ENCODE data around the gene SNTB2.
A peak's percentile ranks its signal among the peaks of the same experiment; 100 is the strongest.

Gene SNTB2

DNA sequence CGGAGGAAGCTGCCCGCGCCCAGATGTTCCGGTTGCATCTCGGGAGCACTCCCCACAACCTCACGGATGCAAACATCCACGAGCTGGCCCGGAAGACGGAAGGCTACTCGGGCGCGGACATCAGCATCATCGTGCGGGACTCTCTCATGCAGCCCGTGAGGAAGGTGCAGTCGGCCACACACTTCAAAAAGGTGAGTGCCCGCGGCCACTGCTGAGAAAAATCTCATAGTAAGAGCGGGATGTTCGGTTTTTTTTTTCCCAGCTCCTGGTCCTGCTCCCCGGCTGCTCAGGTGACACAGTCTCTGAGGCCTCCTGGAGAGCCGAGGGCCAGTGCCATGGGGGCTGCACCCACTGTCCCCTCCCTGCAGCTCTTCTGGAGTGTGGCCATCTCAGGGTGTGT, 134.1 kb downstream of the SNTB2 start:
- DNase-seq: no peak

GRCh38 chr16:69322343-69322742, 135.4 kb downstream of the SNTB2 start:
- DNase-seq: no peak

- DNase-seq: no peak
These were observed 136.5 kb downstream of the SNTB2 start for GRCh38 chr16:69323415-69323814.

- DNase-seq: no peak
These were observed 137.1 kb downstream of the SNTB2 start for GRCh38 chr16:69324013-69324531.

- no peak for DNase-seq
These were observed 137.8 kb downstream of the SNTB2 start for GRCh38 chr16:69324585-69325253.

GRCh38 chr16:69325784-69326171, 138.8 kb downstream of the SNTB2 start:
- no peak for DNase-seq

- DNase-seq: no peak
These were observed 139.4 kb downstream of the SNTB2 start for GRCh38 chr16:69326172-69326873.

- no peak for DNase-seq
These were observed 140.8 kb downstream of the SNTB2 start for GRCh38 chr16:69327585-69328310.

DNA sequence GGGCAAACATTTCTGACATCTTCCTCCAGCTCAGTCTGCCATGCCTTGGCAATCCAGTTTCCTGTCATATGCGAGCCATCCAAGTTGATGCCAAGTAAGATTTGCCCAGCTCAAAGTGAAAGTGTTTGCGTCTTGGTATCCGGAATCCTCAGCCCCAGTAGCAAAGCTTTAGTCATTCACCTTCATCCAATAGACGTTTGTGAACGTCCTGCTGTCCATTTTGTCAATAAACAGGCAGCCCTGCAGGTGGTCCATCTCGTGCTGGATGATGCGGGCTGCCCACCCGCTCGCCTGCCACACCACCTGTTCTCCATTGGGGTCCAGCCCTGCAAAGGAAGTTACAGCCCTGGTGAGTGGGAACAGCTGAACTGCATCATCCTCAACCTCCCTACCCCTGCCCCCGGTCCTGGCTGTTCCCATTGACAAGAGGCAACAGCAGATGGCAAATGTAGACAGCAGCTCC, 141.9 kb downstream of the SNTB2 start:
- DNase-seq: no peak

- DNase-seq: no peak
These were observed 142.7 kb downstream of the SNTB2 start for GRCh38 chr16:69329369-69330285.

- peak; percentile 93 for DNase-seq
These were observed 143.5 kb downstream of the SNTB2 start, which contains the start of gene PDF for GRCh38 chr16:69330286-69331109. TSS of gene PDF (minus strand) at chr16:69330588. CDS start at chr16:69330570, 18 bp downstream.

GRCh38 chr16:69334696-69335095, 147.7 kb downstream of the SNTB2 start:
- DNase-seq: no peak

DNA sequence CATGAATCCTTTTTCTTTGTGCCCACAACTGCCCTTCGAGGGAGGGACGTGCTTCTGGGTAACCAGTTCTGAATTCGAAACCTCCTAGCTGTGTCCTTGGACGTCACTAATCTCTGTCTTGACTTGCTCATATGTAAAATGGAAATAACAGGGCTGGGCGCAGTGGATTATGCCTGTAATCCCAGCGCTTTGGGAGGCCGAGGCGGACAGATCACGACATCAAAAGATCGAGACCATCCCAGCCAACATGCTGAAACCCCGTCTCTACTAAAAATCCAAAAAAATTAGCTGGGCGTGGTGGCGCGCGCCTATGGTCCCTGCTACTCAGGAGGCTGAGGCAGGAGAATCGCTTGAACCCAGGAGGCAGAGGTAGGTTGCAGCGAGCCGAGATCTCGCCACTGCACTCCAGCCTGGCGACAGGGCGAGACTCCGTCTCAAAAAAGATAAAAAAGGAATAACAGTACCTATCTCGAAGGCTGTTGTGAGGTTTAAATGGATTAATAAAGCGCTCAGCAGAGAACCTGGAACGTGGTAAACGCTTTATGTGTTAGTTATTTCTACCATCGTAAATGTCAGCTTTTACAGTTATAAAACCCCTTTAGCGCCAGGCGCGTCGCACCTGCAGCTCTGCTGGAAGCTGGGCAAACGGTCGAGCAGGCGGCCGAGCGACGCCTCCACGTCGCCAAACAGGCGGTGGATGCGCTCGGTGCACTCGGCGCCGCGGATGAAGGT, 151.8 kb downstream of the SNTB2 start:
- no peak for DNase-seq

DNA sequence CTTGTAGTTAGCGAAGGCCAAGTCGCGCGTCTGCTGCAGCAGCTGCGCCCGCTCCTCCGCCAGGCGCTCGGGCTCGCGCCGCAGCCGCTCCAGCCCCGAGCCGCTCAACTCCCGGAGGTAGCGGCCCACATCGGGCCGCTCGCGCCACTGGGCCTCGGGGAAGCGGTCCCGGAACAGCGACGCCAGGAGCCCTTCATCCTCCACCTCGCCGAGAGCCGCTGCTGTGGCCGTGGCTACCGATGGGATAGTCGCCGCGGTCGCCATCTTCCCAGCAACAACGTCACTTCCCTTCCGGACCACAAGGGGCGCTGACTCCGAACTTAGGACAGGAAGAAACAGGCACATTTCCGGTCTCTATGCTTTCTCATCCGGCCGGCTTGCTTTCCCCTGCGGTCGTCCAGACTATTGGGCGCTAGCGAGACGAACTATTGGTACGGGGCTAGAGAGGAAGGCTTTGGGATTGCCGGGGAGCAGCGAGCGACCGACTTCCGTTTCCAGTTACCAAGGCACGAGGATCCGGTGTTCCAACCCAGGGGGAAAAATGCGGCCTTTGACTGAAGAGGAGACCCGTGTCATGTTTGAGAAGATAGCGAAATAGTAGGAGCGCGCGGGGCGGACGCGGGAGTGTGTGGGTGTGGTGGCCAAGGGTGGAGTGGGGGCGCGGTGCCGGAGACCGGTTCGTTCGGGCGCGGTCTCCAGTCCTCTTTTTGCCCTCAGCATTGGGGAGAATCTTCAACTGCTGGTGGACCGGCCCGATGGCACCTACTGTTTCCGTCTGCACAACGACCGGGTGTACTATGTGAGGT, 152.5 kb downstream of the SNTB2 start, which contains the start of the genes COG8 and NIP7:
COG8 (minus strand) TSS at position 276 of the 806 bp plus-strand sequence; CDS start at position 264, 12 bp downstream.
NIP7 (plus strand) TSS at position 484 of the 806 bp plus-strand sequence; CDS start at position 542, 58 bp downstream.
- DNase-seq: peak; percentile 99

DNA sequence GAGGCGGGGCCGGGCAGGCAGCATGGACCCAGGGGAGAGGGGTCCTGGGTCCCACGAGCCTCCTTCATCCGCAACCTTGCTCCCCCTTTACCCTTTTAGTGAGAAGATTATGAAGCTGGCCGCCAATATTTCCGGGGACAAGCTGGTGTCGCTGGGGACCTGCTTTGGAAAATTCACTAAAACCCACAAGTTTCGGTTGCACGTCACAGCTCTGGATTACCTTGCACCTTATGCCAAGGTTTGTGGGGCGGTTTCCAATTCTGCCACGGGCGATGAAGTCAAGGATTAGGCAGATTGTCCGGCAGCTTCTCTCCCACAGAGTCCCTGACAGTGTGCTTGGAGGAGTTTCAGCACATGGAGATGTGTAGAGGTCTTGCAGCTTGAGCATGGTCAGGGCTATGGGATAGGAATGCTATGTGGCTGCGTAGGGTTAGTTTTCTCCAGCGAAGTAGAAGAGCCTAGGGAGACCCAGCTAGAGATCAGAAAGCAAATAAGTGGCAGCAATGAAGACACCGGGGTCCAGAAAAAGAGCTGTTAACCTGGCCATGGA, 153.2 kb downstream of the SNTB2 start:
- DNase-seq: no peak

GRCh38 chr16:69344171-69344570, 157.2 kb downstream of the SNTB2 start:
- no peak for DNase-seq

- no peak for DNase-seq
These were observed 159.0 kb downstream of the SNTB2 start for GRCh38 chr16:69345923-69346322.

DNA sequence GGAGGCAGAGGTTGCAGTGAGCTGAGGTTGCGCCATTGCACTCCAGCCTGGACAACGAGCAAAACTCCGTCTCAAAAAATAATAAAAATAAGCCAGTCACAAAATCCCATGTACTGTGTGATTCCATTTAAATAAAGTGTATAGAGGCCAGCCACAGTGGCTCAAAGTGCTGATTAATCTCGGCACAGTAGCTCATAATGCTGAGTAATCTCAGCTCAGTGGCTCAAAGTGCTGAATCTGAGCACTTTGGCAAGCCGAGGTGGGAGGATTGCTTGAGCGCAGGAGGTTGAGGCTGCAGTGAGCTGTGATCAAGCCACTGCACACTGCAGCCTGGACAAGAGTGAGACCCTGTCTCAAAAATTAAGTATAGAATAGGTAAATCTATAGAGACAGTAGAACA, 159.7 kb downstream of the SNTB2 start:
- no peak for DNase-seq

- no peak for DNase-seq
These were observed 161.3 kb downstream of the SNTB2 start for GRCh38 chr16:69348222-69348621.
